GM12891 (cell line): ENCODE results near the gene GNG13.

Experiments
- DNase-seq: peaks from one replicate; pipeline ENCODE4 v3.0.0; 2011; ENCODE audit warnings: low spot score; ENCODE audit not compliant: insufficient read length
- FAIRE-seq: peaks from 2 replicates; lab custom pipeline; 2011; peaks lifted over from hg19 to GRCh38; lab: Jason Lieb, UNC
- PAX5 ChIP-seq: IDR thresholded peaks from 2 replicates; pipeline ENCODE4 v1.6.1; 2011; ENCODE audit warnings: low read length, moderate library complexity, mild to moderate bottlenecking; ENCODE audit not compliant: insufficient read depth, severe bottlenecking
- POLR2A ChIP-seq: IDR thresholded peaks from 2 replicates; pipeline ENCODE4 v1.6.1; 2011; ENCODE audit warnings: low read depth, low read length, control low read depth
- POLR2AphosphoS5 ChIP-seq: IDR thresholded peaks from 2 replicates; pipeline ENCODE4 v1.6.1; 2011; ENCODE audit warnings: low read depth, low read length, control low read depth
- POU2F2 ChIP-seq: IDR thresholded peaks from 2 replicates; pipeline ENCODE4 v1.6.1; 2011; ENCODE audit warnings: low read depth, mild to moderate bottlenecking, control low read depth, low read length, moderate library complexity
- SPI1 ChIP-seq: IDR thresholded peaks from 2 replicates; pipeline ENCODE4 v1.6.1; 2011; ENCODE audit warnings: low read depth, low read length, control low read depth
- TAF1 ChIP-seq: IDR thresholded peaks from 2 replicates; pipeline ENCODE4 v1.6.1; 2011; ENCODE audit warnings: low read depth, low read length, control low read depth

The GNG13 gene

DNA sequence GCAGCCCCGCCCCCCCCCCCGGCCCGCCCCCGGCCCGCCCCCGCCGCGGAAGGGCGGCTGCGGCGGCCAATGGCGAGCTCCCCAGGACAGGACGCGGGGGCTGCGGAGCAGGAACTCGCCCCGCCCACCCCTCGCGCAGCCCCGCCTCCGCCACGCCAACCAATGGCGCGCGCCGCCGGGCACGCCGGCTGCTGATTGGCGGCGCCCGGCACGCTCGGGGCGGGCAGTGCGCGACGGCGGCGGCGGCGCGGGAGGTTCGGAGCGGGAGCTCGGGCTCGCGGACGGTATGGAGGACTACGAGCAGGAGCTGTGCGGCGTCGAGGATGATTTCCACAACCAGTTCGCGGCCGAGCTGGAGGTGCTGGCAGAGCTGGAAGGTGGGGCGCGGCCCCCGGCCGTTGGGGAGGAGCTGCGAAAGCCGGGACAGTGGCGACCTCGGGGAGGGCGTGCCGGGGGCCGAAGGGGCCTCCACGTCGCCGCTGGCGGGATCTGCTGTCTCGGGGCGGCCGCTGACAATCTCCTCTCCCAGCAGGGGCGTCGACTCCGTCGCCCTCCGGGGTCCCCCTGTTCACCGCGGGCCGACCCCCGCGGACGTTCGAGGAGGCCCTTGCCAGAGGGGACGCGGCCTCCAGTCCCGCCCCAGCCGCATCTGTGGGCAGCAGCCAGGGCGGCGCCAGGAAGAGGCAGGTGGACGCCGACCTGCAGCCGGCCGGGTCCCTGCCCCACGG, 12.0 kb downstream of the GNG13 start, which contains the start of gene CHTF18:
Gene CHTF18, plus strand, starts transcription at position 222 of the 728 bp plus-strand sequence. Its CDS starts 65 bp downstream, at position 287.
- DNase-seq (peak; percentile 100), FAIRE-seq (peak; percentile 97)
- TF ChIP-seq TAF1 (no peak), POU2F2 (no peak), PAX5 (no peak)

DNA sequence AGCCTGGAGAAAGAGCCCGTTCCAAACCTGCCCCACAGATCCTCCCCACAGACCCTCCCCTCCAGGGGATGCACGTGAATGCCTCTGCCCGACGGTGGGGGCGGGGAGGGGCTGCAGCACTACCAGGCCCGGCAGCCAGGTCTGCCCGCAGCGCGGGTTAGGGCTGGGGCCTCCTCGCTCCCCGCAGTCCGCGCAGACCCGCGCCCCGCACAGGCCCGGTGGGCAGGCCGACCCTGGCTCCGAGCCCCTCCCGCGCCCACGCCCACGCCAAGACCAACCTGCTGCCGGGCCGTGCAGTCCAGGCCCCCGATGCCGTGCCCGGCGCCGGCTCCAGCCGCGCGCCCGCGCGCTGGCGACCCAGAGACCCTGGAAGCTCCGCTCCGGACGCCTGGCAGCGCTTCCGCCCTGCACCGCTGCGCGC, 12.5 kb downstream of the GNG13 start, which contains the start of gene RPUSD1:
Gene RPUSD1, minus strand, starts transcription at position 404 of the 421 bp plus-strand sequence. CDS start 644 bp downstream, outside the sequence.
- DNase-seq (no peak), FAIRE-seq (no peak)
- TF ChIP-seq POLR2AphosphoS5 (peak; percentile 44; the same call in 1 of the 2 replicates), POLR2A (0 out of 2 replicates have a peak, but pooled peaks have one; percentile 42), SPI1 (no peak)

DNA sequence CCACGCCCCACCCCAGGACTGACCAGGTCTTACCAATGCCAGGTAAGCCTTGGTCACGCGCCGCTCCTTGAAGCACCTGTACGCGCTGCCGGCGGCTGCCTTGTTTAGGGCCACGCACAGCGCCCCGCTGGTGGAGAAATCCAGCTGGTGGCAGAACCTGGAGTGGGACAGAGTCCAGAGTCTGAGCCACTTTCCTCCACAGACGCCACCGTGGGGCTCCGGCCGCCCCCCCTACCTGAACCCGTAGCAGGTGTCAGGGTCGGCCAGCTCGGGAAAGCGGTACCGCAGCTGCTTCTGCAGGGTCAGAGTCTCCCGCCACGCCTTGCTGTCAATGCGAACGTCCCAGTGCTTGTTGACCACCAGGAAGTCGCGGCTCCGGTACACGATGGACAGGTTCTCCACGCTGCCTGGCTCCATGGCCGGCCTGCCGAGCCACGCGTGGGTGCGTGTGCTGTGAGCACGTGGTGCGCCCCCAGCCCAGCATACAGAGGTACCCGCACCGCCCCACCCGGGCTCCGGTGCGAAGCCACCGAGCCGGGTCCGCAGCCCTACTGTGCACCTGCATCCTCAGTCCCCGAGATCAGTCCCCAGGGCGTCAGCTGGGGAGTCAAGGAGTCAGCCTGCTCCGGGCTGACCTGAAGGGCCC, 13.1 kb downstream of the GNG13 start:
- DNase-seq (no peak), FAIRE-seq (peak; percentile 84)
- TF ChIP-seq POU2F2 (no peak), POLR2AphosphoS5 (no peak), PAX5 (no peak), TAF1 (no peak), POLR2A (no peak), SPI1 (no peak)

DNA sequence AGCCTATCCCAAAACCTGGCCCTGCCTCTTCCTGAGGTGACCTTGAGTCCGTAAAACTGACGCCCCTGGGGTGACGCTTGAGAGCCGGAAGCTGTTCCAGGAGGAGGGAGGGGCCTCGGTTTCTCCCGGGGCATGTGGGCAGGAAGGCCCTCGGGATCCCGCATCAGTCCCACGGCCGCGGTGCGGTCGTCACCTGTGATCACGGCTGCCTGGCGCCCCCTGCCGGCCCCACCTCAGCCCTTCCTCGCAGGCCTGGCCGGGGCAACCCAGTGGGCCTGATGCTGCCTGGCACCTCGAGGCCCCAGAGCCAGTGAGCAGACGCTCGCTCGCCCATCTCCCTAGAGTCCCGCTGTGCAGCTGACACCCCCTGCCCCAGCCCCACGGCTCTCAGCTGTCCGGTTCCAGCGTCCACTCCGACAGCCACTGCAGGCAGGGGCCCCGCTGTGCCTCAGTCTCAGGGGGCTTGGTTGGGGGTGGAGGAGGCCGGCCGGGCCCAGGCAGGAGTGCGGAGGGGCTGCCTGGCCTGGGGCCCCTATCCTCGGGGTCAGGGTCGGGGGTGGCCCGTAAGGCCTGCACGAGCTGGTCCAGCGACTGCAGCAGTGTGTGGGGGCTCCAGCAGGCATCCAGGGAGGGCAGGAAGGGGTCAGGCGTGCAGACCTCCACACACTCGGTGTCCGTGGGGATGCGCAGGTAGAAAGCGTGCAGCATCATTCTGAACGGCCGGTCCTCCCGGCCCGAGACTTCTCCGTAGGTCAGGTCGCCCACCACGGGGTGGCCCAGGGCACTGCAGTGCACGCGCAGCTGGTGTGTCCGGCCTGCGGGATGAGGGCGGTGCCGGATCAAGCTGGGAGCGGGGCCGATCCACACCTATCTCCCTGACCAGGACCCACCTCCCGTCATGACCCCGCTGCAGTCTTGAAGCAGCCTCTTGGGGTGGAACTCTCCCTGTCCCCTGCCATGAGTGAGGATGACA, 14.7 kb downstream of the GNG13 start:
- TF ChIP-seq POLR2AphosphoS5: no peak
- TF ChIP-seq SPI1: no peak
- peak; percentile 88 for FAIRE-seq
- DNase-seq: peak; percentile 81

DNA sequence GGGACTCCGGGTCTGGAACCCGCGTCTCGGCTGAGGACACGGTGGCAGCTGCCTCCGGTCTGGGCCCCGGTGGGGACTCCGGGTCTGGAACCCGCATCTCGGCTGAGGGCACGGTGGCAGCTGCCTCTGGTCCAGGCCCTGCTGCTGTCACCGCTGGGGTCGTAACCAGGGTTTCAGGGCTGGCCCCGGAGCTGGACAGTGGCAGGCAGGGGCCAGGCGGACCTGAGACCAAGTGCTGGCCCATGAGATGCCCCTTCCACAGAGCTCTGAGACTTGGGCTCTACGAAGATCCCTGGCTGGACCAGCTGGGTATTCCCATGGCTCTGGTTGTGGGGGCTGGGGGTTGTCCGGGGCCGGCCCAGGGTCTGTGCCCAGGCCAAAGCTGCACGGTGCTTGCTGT, 16.1 kb downstream of the GNG13 start:
- TF ChIP-seq POU2F2 (no peak), TAF1 (no peak), POLR2A (no peak), PAX5 (no peak), SPI1 (no peak), POLR2AphosphoS5 (no peak)
- FAIRE-seq (no peak), DNase-seq (no peak)

DNA sequence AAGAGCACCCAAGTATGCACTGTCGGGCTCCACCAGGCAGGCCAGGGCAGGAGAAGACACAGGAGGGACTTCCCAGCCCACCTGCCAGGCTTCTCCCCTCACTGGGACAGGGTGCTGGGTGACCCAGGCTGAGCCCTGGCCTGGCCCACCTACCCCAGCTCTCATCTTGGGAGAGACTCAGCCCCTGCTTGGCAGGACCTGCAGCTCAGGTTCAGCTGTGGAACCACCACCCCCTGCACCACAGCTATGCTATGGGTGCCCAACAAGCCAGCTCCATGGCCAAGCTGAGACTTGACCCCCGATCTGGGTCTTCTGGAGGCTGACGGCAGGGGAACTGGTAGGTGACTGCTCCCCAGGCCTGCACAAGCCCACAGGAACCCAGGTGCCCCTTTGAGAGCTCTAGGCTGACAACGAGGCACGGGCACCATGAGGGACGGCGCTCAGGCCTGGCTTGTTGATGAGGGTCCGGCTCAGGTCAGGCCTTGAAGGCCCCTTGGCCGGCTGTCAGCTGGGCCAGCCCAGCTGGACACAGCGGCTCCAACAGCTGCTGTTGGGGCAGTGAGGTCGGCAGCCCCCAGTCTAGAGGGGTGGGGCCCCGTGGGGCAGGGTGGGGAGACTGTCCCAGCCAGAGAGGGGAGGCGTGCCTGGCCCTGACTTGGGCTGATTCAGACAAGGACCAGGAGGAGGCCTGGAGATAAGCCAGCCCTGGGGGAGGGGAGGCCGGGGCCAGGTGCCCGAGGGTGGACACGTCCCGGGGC, 17.0 kb downstream of the GNG13 start:
- TF ChIP-seq PAX5: no peak
- TF ChIP-seq POLR2AphosphoS5: no peak
- TF ChIP-seq SPI1: no peak
- no peak for TF ChIP-seq POLR2A
- TF ChIP-seq TAF1: no peak
- TF ChIP-seq POU2F2: no peak
- DNase-seq: no peak
- FAIRE-seq: no peak

DNA sequence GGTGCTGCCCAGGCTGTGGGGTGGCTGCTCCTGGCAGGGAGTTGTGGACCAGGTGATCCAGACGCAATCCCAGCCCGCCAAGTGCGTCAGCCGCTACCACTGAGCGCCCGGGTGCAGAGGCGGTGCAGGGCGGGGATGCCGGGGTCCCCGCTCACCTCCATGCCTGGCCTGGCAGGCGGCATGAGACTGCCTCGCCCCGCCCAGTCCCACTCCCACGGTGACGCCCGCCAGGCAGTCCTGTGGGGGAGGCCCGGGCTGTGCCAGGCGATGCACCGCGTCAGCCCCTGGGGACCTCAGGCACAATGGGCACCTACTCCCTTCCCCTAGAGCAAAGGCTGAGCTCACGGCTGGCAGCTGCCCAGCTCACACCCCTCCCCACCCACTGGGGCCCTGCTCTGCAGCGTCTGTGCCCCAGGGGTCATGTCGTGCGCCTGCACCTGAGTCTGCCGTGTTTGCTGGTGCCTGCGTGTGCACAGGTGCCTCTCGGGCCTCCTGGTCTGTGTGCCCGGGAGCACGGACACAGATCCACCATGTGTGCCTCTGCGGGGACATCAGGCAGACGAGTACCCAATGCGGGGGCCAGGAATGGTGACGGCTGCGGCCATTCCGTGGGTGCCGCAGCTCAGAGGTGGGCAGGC, 17.6 kb downstream of the GNG13 start:
- TF ChIP-seq SPI1: no peak
- TF ChIP-seq POU2F2: no peak
- FAIRE-seq (no peak), DNase-seq (no peak)

DNA sequence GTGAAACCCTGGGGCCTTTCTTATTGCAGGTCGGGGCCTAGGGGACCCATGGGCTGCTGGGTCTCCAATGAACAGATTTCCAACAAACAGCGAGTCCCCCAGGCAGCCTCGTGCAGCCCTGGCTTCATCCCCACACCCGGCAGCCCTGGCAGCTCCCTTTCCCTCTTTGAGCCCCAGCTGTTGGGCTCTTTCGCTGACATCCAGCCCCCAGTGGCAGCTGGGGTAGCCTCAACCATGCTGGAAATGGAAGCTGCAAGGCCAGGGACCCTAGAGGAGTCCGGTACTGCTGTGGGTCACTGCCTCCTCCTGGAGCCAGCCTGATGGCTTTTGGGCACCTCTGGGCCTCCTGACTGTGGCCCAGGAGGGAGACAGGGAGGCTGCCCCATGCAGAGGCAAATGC, 18.3 kb downstream of the GNG13 start:
- TF ChIP-seq POLR2A (no peak; the same call in 1 of the 2 replicates), POU2F2 (no peak)
- DNase-seq (no peak), FAIRE-seq (no peak)

DNA sequence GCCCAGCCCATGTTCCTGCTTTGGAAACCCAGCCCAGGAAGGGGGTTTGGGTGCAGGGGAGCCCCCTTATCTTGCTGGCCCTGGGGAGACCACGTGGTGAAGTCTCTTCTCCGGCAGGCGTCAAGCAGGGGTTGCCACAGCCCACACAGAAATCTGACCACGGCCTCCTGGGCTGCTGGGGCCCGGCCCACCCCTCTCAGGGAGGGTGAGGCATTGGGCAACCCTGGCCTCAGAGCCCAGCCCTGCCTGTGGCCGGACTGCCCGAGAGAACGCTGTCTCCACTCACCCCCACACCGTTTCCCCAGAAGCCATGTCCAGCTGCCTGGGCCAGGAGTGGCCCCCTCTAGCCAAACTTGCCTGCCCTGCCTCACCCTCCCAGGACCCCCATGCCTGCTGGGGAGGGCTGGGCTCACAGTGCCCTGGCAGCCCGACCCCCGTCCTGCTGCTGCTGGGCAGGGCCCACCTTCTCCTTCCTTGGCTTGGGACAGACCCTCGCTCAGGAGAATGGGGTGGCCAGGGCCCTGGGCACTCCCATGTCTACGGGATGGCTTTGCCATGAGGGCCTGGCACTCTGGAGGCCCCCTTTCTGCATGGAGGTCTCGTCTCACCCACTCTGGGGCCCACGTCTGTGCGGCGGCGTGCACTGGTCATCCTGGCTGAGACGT, 19.1 kb downstream of the GNG13 start:
- no peak for DNase-seq

More for the DNA sequence above, 19.1 kb downstream of the GNG13 start:
- FAIRE-seq: no peak
- TF ChIP-seq POLR2A (no peak), POU2F2 (no peak), PAX5 (no peak), TAF1 (no peak), POLR2AphosphoS5 (no peak), SPI1 (no peak)
